AG20443 (cell line): ENCODE measurements around the gene PPP3CA.

Source experiments
- DNase-seq: peaks from one replicate; pipeline ENCODE4 v3.0.0; 2012; ENCODE audit warnings: low spot score, mixed read lengths

Gene PPP3CA

DNA sequence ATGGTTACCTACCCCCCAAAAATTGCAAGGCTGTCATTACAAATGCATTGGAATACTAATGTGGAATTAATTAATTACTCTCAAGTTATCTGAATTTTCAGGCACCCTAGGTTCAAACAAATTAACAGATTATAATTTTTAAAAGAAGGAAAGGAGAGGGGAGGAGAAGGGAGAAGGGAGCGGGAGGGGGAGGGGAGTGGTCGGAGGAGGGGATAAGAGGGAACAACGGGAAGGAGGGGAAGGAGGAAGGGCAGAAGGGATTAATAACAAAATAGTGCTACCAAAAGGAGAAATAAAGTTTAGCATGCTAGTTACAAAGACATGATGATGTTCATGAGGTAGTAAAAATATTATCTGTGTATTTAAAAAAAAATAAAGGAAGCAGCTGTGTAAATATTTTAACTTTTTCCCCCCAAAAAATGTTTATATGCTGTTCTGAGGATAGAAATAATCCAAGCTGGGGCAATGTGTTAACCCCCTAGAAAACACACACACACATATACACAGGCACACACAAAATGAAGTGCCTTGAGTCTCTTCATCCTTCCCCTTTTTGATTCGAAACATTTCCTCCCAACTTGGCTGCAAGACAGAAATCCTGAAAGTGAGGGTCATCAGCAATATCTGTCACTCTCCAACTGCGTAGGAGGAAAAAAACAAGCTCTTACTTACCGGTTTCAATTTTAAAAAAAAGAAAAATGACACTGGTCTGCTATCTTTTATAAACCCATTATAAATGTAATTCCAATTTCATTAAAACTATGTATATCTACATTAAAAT, 58.8 kb downstream of the PPP3CA start:
- no peak for DNase-seq

DNA sequence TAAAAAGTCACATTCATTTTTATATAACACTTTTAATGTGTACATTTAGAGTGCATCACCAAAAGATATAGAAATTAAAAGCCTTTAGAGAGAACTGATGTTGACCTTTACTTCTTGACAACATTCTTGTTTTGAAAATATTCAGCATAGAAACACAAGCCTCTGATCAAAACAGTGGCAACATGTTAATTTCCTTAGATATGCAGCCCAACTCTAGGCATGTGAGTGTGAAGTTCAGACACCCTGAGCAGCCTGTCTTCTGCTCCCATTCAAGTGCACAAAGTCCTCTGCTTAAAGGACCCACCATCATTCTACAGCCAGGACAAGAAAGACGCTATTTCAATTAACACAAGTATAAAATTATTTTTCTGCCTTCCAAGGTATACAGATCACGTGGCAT, 60.0 kb downstream of the PPP3CA start:
- no peak for DNase-seq

DNA sequence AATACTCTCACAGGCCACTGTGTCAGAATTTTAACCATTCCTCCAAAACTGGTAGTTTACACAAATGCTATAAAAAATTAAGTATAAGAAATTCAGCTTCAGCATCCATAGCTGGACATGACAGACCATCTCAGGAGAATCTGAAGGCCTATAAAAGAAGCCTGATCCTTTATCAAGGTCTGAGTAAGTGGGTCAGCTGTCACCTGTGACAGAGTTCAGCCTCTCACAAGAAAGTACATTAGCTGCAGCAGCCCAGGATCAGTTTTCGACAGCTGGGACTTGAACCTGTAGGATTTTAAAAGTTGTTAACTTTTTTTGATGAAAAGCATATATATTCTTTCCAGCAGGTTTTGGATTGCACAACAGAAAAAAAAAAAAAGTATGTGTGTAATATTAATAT, 60.7 kb downstream of the PPP3CA start:
- DNase-seq, result no peak

DNA sequence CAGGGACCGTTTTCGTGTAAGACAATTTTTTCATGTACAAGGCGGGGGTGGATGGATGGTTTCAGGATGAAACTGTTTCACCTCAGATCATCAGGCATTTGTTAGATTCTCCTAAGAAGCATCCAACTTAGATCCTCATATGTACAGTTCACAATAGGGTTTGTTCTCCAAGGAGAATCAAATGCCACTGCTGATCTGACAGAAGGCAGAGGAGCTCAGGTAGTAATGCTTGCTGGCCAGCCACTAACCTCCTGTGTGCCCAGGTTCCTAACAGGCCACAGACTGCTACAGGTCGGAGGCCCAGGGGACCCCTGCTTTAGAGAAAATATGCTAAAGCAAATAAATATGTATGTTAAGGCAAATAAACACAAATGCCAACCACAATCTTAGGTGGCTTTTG, 61.3 kb downstream of the PPP3CA start:
- no peak for DNase-seq

DNA sequence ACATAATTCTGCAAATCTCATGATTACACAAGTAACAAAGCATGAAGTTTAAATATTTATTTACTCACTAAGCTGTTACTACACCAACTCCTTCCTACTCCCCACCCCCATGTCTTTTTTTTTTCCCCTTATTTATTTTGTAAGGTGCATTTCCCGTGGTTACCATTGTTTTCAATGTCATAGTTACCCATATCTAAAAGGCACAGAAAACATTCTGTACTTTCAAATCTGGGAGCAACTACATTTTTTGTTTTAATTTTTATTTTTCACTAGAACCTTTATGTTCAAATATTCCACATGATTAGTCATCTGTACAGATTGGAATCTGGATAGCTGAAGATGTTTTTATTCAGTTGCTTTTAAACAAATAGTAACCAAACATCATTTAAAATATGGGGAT, 62.8 kb downstream of the PPP3CA start:
- DNase-seq, result peak; percentile 12

DNA sequence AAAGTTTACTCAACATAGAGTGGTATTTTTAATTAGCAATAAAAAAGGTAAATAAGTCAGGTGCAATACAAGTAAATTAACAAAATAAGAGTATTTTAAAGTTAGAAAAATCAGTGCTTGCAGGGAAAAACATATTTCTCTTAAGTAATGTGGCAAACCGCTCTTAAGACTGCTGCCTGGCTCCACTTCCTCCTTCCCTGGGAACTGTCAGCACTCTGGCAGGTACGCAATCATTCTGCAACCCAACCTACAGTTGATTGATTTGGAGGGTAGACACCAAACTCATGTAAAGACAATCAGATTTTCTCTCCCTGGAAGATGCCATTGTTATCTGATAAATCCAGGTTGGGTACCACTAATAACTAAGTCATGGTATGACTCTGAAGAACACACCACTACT, 63.9 kb downstream of the PPP3CA start:
- DNase-seq, result no peak

DNA sequence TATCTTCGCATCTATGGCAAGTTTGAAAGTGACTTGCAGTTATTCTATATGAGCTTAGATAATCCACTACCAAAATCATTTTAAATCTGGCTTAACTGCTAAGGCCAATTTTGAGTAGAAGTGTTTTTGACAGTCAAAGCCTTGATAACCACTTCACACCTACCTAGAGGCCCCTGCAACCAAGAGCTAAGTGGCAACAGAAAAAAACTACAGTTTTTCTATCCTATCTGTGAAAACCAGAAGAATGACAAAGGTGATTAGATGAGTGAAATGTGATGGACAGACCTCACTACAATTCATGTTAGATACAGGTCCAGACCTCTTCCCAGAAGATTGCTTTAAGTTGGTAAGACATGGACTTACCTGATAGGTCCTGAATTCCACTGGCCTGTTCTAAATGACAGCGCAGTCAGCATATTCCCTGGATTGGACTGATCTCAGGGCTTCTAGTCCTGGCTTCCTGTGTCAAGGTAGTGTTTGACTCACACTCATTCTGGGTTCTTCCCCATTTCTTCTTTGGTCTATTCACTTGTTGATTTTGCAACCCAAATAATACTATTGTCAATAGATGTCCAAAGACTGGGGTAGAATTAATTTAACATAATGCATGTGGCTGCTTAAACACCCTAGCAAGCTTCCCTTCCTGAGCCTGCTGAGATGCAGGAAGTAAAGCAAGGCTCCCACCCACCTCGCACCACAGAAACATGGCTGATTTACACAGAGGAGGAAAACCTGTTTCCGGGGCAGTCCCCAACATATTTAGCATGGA, 65.1 kb downstream of the PPP3CA start:
- DNase-seq, result no peak

DNA sequence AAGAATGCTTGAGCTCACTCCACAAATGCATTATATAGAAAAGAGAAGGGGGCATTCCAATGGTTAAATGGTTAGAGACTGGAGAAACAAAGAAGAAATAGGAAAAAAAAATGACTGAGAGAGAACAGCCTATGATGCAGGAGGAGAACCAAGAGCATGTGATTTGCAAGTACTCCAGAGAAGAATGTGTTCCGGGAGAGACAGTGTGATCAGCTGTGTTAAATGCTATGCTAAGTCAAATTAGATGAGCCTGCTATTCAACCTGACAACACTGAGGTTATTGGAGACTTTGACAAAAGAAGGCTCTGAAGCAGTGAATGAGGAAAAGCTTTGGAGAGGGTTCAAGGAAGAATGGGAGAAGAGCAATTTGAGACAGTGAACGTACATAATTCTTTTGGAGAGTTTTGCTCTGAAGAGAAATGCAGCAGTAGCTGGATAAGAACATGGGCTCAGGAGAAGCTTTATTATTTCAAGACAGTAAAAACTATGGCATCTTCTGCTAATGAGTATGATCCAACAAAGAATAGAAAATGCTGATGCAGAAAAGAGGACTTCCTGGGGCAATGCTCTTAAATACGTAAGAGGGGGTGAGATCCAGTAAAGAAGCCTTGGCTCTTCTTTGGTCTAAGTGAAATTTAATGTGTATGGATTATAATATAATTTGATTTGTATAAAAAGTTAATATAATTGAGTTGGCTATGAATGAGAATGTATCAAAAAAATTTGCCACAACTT, 66.3 kb downstream of the PPP3CA start:
- DNase-seq, result no peak

DNA sequence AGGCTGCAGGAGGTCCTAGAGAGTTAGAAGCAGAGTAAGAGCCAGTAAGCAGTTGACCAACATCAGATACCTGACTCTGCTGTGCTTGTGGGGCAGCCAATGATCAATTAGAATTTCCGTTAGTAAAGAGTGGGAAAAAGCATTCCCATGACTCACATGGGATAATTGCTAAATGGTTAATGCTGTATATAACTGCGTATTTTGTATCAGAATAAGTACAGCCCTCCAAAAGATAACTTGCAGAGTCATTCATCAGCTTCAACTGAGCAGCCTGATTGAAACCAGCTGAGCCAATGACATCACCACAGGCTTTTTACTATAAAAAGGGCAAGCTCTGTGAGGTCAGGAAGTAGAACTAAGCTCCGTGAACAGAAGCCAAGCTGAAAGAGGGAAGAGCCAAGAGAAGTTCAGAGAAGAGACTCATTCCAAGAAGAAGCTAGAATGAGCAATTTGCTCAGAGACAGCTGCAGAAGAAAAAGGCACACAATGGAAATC, 67.9 kb downstream of the PPP3CA start:
- DNase-seq, result peak; percentile 81

DNA sequence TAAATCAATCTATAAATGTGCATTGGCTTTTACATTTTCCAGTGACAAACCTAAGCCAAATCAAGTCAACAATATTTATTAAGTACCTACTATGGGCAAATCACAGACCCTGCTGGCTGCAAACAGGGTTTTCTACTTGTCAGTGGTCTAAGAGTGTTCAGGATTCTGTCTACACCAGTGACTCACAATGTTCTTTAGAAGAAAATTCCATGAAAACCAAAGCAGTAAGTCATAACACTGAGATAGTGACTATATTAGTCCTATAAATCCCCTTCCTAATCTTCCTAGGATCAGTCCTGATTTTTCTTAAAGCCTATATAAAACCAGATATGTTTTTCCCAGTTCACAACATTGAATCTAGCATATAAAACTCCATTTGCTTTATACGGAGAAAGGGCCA, 69.7 kb downstream of the PPP3CA start:
- peak; percentile 22 for DNase-seq

DNA sequence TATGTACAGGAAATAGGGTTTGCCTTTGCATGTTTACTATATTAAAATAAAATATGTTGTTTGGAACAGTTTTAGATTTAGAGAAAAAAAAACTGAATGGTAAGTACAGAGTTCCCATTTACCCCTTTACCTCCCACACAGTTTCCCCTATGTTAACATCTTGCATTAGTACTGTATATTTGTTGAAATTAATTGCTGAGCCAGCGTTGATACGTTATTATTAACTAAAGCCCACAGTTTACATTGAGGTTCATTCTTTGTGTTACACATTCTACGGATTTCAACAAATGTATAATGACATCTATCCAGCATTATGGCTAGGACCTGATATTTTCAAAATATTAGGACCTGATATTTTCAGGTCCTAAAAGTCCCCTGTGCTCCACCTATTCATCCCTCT, 70.7 kb downstream of the PPP3CA start:
- DNase-seq, result no peak

DNA sequence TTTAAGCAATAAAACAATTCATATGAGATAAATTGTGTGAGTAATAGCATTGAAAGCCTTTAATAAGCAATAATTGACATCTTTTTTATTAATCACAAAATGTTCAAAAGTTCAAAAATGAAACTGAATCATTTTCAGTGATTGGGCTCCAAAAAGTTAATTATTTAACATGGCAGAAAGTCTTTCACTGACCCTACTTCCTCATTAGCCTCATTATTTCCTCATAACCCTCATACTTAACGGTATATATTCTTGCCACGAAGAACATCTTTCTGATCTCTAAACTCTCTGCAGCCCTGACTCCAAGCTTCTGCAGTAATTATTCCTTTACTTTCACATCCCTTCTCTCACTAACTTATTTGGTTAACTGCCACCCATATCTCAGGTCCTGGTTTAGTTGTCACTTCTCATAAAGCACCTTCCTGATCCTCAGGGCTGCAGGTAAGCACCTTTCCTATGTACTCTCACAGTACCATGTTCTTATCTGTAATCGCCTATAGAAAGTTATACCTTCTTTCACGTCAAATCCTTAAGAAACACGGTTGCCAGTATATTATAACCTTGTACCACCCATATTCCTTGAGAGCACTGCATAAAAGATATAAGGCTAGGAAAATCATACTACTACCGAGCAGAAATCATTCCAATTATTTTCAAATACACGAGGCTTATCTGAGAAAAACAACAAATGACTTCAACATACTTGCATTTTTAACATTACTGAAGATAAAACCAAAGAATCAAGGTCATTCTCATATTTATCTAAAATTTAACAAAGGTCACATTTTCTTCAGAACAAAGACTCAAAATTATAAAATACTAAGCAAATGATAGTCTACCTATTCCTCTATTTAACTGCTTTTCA, 72.2 kb downstream of the PPP3CA start:
- DNase-seq, result no peak

DNA sequence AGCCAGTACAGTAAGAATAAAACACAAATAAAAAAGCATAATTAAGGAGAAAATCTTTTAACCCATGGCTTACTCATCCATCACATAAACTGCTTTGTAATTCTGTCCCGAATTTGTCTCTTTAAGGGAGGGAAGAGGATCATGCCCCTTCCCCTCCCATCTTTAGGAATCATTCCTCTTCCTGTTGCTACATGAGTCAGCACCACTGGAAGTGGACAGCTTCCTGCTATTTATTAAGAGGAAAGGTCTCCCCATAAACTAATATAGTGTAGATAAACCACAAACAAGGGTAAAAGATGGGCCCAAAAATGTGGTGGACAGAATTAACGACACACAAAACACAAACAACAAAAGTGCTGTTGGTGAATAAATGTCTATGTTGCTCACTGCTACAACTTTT, 75.8 kb downstream of the PPP3CA start:
- no peak for DNase-seq

DNA sequence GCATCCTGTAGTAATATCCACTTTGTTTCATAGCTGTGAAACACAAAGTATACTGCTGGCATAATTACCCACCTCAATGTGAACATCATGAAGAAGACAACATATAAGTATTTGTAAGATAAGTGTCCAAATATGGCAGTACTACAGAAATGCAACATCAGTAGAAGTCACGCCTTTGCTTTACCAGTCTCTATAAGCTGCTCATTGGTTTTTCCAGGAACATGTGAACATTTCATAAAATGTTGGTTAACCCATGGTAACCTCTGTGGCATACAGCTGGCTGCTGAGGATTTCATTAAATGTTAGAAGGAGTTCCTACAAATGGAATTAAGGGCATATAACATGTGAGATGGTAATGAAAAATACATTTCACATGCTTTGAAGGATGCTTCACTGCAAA, 77.6 kb downstream of the PPP3CA start:
- DNase-seq, result no peak

DNA sequence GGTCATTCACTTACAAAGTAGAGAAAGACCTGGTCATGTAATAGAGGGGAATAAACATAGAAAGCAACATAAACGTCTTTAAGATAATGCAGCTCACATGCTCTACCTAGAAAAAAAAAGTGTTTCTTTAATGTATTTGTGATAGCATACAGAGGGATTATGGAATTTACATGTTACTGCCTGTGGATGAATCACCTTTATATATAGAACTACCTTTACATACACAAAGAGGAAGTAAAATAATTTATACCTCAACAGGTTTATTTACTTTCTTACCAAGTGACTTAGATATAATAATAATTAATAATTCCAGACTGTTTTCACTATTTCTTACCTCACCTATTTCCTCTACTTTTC, 81.5 kb downstream of the PPP3CA start:
- no peak for DNase-seq

DNA sequence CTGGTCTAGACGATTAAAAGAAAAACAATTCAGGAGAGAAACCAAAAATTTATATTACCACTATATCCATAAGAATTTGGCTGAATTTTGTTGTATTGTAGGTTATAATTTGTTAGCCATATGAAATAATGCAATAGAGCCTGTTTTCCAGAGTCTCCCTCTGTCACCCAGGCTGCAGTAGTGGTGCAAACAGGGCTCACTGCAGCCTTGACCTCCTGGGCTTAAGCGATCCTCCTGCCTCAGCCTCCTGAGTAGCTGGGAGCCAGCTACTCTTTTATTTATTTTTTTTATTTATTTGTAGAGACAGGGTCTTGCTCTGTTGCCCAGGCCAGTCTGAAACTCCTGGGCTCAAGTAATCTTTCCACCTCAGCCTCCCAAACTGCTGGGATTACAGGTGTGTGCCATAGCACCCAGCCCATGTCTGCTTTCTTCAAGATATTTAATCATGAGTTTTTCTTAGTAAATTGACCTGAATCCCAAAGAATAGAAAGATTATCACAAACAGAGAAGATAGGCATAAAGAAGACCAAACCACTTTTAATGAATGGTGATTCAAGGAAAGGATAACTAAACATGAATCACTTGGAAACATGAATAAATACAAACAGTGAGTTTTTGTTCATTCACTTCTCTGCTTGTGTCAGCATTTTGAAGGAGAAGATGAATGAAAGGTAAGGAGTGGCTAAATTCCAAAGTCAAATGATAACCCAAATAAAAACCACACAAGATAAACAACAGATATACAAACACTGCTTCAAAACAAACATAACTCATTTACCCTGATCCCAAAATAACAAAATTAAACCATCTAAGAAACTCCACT, 82.1 kb downstream of the PPP3CA start:
- DNase-seq, result no peak

DNA sequence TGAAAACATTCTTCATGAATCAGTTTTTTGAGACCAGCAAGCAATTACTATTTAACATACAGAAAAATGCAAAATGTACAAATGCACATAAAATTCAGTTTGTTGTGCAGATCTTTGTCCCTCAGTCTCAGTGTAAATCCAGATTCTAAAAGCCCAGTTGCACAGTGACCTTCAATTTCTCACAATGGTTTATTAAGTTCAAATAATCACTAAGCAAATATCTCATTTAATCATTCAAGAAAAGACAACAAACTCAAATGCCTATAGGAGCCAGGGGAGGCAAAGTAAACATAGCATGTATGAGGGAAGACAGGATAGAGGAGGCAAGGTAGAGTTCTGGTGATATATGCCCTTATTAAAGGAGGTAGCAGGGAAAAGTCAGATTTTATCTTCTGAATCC, 82.8 kb downstream of the PPP3CA start:
- DNase-seq, result no peak

DNA sequence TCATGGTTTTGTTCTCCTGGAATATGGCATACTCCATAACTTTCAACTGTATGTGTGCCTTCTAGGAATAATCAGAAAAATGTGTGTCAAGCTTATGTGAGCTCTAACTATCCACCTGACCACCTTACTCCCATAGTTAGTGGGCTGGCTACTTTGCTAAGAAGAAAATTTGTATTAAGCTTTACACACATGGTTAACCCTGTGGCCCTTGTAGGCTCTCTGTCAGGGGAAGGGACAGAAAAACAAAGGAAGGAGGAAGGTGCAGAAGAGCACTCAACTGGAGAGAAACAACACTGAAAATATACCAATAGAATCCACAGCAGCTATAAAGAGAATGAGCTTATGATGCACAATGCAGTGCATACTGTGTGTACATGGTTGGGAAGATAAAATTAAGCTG, 84.6 kb downstream of the PPP3CA start:
- DNase-seq, result no peak

DNA sequence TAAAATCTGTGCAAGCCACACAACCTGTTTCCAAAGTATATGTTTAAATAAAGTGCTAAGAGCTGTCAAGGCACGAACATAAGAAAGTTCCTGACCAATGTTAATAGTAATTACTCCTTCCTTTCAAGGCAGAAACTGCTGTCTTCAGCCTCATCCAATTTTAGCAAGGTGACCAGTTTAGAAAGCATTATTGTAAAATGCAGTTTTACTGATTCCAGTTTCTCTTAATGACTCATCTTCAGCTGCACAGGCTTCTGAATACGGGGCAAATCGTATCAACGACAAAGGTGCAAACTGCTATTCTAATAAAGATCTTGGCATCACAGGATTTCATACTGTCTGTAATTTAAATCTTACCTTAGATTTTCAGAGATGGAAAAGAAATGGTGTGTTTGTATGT, 87.5 kb downstream of the PPP3CA start:
- DNase-seq, result peak; percentile 8

DNA sequence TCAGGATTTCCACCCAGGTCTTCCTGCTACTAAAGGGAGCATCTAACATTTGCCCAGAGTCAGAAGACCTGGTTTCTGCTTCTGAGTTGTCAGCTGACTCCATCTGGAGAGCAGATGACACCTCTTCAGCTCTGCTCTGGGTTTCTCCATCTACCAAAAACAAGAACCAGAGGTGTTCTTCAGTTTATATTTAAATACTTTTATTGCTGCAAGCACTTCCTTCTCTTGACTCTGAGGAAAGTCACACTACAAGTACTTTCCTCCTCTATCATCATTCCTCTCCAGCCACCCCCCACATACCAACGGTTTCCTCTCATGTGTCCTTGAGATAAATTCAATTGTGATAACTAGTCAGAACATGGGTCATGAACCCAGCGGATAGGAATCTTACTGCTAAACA, 88.4 kb downstream of the PPP3CA start:
- no peak for DNase-seq

DNA sequence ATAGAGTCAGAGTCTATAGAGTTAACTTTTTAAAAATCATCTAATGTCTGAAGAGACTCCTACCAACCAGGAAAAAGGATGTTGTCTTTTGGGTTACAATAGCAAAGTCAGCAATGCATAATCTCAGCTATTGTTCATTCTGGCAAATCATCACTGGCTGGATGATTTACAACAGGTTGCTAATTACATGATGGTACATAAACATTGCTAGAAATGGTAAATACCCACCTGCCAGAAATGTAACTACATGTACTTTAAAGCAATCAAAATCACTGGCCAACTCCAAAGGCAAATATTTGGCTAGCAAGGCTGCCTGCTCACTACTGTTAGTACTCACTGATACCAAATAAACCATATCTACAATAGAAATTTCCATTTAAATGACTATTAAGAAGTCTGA, 91.1 kb downstream of the PPP3CA start:
- DNase-seq, result no peak
